ENCODE results near the gene KMT2A. TPM values are rescaled to one million over a fixed set of nuclear protein-coding genes. Genes with fewer than 3 reads are reported as not detected.

The KMT2A gene
- total and polyA plus RNA-seq, 10 of the 15 experiments (the other 5 are each of a cell fraction or from before 2014, with no cell fraction given): 6.1 to 56.9 (median 25.4) TPM

DNA sequence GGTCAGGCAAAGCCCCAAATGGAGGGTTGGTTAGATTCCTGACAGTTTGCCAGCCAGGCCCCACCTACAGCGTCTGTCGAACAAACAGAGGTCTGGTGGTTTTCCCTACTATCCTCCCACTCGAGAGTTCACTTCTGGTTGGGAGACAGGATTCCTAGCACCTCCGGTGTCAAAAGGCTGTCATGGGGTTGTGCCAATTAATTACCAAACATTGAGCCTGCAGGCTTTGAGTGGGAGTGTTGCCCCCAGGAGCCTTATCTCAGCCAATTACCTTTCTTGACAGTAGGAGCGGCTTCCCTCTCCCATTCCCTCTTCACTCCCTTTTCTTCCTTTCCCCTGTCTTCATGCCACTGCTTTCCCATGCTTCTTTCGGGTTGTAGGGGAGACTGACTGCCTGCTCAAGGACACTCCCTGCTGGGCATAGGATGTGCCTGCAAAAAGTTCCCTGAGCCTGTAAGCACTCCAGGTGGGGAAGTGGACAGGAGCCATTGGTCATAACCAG lies 86.3 kb downstream of the KMT2A start (continued):
- TF ChIP-seq, protein P1, sequence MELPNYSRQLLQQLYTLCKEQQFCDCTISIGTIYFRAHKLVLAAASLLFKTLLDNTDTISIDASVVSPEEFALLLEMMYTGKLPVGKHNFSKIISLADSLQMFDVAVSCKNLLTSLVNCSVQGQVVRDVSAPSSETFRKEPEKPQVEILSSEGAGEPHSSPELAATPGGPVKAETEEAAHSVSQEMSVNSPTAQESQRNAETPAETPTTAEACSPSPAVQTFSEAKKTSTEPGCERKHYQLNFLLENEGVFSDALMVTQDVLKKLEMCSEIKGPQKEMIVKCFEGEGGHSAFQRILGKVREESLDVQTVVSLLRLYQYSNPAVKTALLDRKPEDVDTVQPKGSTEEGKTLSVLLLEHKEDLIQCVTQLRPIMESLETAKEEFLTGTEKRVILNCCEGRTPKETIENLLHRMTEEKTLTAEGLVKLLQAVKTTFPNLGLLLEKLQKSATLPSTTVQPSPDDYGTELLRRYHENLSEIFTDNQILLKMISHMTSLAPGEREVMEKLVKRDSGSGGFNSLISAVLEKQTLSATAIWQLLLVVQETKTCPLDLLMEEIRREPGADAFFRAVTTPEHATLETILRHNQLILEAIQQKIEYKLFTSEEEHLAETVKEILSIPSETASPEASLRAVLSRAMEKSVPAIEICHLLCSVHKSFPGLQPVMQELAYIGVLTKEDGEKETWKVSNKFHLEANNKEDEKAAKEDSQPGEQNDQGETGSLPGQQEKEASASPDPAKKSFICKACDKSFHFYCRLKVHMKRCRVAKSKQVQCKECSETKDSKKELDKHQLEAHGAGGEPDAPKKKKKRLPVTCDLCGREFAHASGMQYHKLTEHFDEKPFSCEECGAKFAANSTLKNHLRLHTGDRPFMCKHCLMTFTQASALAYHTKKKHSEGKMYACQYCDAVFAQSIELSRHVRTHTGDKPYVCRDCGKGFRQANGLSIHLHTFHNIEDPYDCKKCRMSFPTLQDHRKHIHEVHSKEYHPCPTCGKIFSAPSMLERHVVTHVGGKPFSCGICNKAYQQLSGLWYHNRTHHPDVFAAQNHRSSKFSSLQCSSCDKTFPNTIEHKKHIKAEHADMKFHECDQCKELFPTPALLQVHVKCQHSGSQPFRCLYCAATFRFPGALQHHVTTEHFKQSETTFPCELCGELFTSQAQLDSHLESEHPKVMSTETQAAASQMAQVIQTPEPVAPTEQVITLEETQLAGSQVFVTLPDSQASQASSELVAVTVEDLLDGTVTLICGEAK (IDR thresholded peaks at IDR 0.05; ENCODE audit: borderline replicate concordance): no peak

DNA sequence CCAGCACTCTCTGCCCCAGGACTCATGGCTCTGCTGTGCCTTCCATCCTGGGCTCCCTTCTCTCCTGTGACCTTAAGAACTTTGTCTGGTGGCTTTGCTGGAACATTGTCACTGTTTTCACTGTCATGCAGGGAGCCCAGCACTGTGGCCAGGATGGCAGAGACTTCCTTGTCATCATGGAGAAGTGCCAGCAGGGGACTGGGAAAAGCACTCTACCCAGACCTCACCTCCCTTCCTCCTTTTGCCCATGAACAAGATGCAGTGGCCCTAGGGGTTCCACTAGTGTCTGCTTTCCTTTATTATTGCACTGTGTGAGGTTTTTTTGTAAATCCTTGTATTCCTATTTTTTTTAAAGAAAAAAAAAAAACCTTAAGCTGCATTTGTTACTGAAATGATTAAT lies 88.1 kb downstream of the KMT2A start:
- no peak overlapping the region for H3K4me3 ChIP-seq
- in situ Hi-C loops (cut with MboI): no loop called here
- no peaks in the 10 kb centered on the region for H3K27me3 ChIP-seq (replicated peaks in 1 of 2; ENCODE audit: control insufficient read depth in 2 of 2, insufficient read depth in 2 of 2, low read length in 1 of 2)
- H3K9me3 ChIP-seq (replicated peaks; ENCODE audit: control insufficient read depth, insufficient read depth, low read length): no peaks in the 10 kb centered on the region
- ChIA-PET CTCF (interaction anchor here (0.6 to 0.9 kb wide), 2 partner anchors 19 to 24 kb away, joined by 3 read pairs; no protein-coding TSS in a partner anchor), SMC1A (ENCODE audit: uncharacterized antibody, unreplicated experiment) (no interaction called here), RAD21 (ENCODE audit: unreplicated experiment) (no interaction called here), POLR2A (interaction anchor here (0.6 kb wide), 2 partner anchors 61 to 139 kb away, joined by 3 read pairs; no protein-coding TSS in a partner anchor)
- no peak overlapping the region for H2AFZ ChIP-seq (ENCODE audit: control insufficient read depth, low read depth, low read length)
- H3K79me2 ChIP-seq (ENCODE audit: control insufficient read depth, insufficient read depth, low read length): no peaks in the 10 kb centered on the region
- intact Hi-C loops (cut with micrococcal nuclease; ENCODE audit: unreplicated experiment): no loop called here
- no peak overlapping the region for H3K4me2 ChIP-seq (ENCODE audit: control insufficient read depth, insufficient read depth)
- H4K20me1 ChIP-seq (ENCODE audit: control insufficient read depth, insufficient read depth): no peaks in the 10 kb centered on the region; the same call in 1 of the 2 replicates
- BruUV-seq (replicated peaks): no TSS peak
- H3K27ac ChIP-seq (ENCODE audit: control insufficient read depth, insufficient read depth): no peak overlapping the region
- no peak for FAIRE-seq
- no peak for ATAC-seq
- no peaks in the 10 kb centered on the region for H3K4me1 ChIP-seq (ENCODE audit: control insufficient read depth, insufficient read depth, low read length)
- DNase-seq (ENCODE audit: low read depth, low spot score): no peak
- H3K36me3 ChIP-seq (ENCODE audit: control insufficient read depth in 2 of 2, insufficient read depth in 2 of 2, low read length in 1 of 2): peaks cover 20 to 30% of the 10 kb centered on the region in 2 experiments
- H3K9ac ChIP-seq (ENCODE audit: control insufficient read depth, insufficient read depth, low read length): no peak overlapping the region
- TF ChIP-seq SIX5 (IDR thresholded peaks at IDR 0.05; ENCODE audit: low read depth, low read length, severe bottlenecking): no peak
- no peak for TF ChIP-seq DPF2 (IDR thresholded peaks at IDR 0.05)
- no peak for TF ChIP-seq ZZZ3 (IDR thresholded peaks at IDR 0.05; ENCODE audit: control insufficient read depth, insufficient read length, low read depth)
- TF ChIP-seq, protein P2, sequence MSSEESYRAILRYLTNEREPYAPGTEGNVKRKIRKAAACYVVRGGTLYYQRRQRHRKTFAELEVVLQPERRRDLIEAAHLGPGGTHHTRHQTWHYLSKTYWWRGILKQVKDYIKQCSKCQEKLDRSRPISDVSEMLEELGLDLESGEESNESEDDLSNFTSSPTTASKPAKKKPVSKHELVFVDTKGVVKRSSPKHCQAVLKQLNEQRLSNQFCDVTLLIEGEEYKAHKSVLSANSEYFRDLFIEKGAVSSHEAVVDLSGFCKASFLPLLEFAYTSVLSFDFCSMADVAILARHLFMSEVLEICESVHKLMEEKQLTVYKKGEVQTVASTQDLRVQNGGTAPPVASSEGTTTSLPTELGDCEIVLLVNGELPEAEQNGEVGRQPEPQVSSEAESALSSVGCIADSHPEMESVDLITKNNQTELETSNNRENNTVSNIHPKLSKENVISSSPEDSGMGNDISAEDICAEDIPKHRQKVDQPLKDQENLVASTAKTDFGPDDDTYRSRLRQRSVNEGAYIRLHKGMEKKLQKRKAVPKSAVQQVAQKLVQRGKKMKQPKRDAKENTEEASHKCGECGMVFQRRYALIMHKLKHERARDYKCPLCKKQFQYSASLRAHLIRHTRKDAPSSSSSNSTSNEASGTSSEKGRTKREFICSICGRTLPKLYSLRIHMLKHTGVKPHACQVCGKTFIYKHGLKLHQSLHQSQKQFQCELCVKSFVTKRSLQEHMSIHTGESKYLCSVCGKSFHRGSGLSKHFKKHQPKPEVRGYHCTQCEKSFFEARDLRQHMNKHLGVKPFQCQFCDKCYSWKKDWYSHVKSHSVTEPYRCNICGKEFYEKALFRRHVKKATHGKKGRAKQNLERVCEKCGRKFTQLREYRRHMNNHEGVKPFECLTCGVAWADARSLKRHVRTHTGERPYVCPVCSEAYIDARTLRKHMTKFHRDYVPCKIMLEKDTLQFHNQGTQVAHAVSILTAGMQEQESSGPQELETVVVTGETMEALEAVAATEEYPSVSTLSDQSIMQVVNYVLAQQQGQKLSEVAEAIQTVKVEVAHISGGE (CRISPR knock-in tag; IDR thresholded peaks at IDR 0.05): no peak
- no peak for TF ChIP-seq JUND (IDR thresholded peaks at IDR 0.05; ENCODE audit: low read depth, low read length)
- TF ChIP-seq KDM1A (IDR thresholded peaks at IDR 0.05; ENCODE audit: borderline replicate concordance): no peak
- TF ChIP-seq SP1 (IDR thresholded peaks at IDR 0.05; ENCODE audit: low read depth, low read length): no peak
- no peak for TF ChIP-seq JUNB (IDR thresholded peaks at IDR 0.05)
- TF ChIP-seq STAT1 (conservative IDR thresholded peaks at IDR 0.05): no peak
- no peak for TF ChIP-seq CBX3 (IDR thresholded peaks at IDR 0.05; ENCODE audit: borderline replicate concordance, low read depth)
- no peak for TF ChIP-seq PAX5 (IDR thresholded peaks at IDR 0.05; ENCODE audit: borderline replicate concordance, low read depth, low read length)
- TF ChIP-seq NBN (IDR thresholded peaks at IDR 0.05): no peak
- TF ChIP-seq, protein P3, sequence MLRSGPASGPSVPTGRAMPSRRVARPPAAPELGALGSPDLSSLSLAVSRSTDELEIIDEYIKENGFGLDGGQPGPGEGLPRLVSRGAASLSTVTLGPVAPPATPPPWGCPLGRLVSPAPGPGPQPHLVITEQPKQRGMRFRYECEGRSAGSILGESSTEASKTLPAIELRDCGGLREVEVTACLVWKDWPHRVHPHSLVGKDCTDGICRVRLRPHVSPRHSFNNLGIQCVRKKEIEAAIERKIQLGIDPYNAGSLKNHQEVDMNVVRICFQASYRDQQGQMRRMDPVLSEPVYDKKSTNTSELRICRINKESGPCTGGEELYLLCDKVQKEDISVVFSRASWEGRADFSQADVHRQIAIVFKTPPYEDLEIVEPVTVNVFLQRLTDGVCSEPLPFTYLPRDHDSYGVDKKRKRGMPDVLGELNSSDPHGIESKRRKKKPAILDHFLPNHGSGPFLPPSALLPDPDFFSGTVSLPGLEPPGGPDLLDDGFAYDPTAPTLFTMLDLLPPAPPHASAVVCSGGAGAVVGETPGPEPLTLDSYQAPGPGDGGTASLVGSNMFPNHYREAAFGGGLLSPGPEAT (IDR thresholded peaks at IDR 0.05; ENCODE audit: low read depth): no peak
- no peak for TF ChIP-seq CBX5 (IDR thresholded peaks at IDR 0.05; ENCODE audit: low read depth)
- TF ChIP-seq STAT3 (IDR thresholded peaks at IDR 0.05; ENCODE audit: low read depth, low read length): no peak
